HG03439 (cell line): Measurements from ENCODE around the gene MAN2B1.
"Not testable (repeated sequence)": the region's sequence is repeated elsewhere in the genome, so short reads cannot be mapped to it uniquely, and the experiment has no call there.

ENCODE experiments used
- ATAC-seq: cut with Tn5 transposase; IDR thresholded peaks from one replicate; pipeline ENCODE4 v1.9.1; 2021; ENCODE audit warnings: mild to moderate bottlenecking, moderate library complexity; ENCODE audit not compliant: unreplicated experiment

The MAN2B1 gene

DNA sequence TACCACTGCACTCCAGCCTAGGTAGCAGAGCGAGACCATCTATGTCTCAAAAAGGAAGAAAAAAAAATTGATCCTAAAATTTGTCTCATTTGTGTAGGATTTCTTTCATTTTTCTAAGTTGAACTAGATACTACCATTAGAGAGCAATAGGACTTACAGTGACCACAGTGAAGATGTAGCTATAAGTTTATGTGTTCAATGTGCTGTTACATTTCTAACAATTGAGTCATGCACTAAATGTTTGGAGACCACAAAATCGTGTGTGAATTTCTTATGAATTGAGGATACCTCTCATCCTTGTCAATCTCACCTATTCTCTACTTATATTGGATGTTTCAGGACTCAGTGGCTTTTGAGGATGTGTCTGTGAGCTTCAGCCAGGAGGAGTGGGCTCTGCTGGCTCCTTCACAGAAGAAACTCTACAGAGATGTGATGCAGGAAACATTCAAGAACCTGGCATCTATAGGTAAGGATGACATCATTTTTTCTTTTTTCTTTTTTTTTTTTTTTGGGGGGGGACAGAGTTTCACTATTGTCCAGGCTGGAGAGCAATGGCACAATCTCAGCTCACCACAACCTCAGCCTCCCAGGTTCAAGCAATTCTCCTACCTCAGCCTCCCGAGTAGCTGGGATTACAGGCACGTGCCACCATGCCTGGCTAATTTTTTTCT lies 43.0 kb downstream of the MAN2B1 start:
- ATAC-seq, result no peak

DNA sequence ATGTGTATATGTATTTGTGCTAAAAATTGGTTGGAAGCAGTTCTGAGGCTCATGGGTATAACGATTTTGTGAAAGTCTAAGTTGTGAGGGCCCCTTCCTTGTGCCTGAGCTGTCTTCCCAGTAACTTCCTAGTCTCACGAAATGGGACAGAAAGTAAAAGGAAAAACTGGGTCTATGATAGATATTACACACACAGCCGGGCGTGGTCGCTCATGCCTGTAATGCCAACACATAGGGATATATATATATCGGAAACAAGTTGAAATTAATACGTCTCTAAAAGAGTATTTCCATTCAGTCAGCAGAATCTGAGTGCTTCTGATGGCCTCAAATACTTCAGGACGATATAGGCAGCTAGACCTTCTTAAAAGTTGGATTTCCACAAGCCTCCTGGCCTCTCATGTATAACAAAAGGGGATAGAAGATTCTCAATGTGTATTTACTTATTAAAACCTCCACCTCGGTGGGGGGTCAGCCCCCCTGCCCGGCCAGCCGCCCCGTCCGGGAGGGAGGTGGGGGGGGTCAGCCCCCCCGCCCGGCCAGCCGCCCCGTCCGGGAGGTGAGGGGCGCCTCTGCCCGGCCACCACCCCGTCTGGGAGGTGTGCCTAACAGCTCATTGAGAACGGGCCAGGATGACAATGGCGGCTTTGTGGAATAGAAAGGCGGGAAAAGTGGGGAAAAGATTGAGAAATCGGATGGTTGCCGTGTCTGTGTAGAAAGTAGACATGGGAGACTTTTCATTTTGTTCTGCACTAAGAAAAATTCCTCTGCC lies 45.1 kb downstream of the MAN2B1 start:
- not testable (repeated sequence) for ATAC-seq

DNA sequence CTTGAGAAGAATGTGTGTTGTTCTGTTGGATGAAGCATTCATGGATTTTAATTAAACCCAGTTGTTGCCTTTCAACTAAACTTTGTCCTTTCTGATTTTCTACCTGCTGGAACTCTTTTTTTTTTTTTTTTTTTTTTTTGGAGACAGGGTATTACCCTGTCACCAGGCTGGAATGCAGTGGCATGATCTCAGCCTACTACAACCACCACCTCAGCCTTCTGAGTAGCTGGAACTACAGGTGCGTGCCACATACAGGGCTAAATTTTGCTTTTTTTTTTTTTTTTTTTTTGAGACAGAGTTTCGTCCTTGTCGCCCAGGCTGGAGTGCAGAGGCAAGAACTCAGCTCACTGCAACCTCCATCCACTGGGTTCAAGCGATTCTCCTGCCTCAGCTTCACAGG lies 48.9 kb downstream of the MAN2B1 start:
- ATAC-seq, result no peak

DNA sequence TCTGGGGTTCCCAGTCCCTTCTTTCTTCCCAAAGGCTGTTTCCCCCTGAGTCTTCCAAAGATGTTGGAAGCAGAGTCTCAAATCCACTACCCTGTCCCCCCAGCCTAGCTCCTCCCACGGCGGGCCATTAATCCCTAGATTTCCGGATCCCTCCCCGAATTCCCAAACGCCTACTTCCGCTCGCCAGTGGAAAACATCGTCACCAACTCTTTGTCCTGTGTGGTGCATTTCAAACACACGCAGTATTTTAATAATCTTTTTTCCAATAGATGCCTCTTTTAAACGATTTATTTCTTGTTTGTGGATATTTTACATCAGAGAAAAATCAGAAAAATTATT lies 55.2 kb downstream of the MAN2B1 start:
- no peak for ATAC-seq

DNA sequence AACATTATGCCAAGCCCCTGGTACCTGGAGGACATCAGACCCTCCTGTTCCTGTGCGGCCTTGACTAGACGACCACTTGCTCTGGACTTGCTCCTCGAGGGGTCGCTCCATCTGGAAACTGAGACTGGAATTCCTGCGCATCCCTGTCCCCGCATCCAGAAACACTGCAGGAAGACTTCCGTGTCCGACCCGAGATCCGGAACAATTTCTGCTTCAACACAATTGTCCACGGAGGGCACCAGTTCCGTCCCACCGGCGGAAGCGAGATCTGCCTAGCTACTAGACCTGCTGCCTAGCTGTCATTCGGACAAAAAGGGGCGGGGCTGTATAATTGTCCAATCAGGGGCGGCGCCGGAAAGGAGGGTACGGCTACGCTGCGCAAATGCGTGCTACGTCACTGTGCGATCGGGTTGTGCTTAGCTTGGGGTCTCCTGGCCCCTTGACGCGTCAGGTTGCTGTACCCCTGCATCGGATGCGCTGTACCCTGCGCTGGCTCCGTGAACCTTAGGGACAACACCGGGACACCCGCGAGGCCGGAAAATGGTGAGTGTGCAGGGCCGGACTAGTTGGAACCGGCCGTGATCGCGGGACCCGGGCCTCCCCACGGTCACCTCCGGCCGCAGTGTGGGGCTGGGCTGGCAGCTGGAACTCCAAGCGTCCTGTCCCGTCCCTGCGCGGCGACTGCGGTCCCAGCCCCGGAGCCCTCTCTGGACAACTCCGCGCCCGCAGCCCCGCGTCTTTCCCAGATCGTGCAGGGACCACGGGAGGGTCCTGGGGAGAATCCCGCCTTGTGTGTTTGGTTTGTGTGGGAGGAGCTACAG lies 55.8 kb downstream of the MAN2B1 start, which contains the start of the genes ZNF490 and ZNF791:
Gene ZNF490 (minus strand): TSS at position 274 of the 821 bp plus-strand sequence. CDS start 133 bp downstream, at position 141.
Gene ZNF791 (plus strand): TSS at position 381 of the 821 bp plus-strand sequence. CDS start 160 bp downstream, at position 541.
- ATAC-seq, result peak; percentile 71

DNA sequence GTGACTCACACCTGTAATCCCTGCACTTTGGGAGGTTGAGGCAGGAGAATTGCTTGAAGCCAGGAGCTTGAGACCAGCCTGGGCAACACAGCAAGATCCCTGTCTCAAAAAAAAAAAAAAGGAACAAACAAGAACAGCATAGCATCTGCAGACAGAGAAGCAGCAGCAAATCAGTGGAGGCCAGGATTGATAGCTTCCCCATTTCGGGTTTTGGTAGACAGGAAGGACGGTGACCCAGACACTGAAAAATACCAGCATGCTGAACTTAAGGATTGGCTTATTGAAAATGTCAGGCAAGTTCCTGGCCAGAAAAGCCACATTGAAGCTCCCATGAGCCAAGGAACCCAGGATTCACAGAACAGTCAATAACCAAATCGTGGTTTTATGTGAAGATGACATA lies 58.9 kb downstream of the MAN2B1 start:
- ATAC-seq, result no peak

DNA sequence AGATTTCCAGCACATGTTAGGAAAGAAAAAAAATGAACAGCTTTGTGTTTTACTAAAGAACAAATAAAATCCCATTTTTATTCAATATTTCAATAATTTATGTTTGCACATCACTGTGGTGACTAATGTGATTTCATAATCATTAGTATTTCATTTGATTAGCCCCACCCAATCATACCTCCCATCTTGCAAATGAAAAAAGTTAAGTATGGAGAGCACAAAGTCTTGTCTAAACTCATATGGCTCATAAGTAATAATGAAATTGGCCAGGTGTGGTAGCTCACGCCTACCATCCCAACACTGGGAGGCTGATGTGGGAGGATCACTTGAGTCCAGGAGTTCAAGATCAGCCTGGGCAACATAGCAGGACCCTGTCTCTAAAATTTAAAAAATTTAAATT lies 59.7 kb downstream of the MAN2B1 start:
- ATAC-seq, result no peak

DNA sequence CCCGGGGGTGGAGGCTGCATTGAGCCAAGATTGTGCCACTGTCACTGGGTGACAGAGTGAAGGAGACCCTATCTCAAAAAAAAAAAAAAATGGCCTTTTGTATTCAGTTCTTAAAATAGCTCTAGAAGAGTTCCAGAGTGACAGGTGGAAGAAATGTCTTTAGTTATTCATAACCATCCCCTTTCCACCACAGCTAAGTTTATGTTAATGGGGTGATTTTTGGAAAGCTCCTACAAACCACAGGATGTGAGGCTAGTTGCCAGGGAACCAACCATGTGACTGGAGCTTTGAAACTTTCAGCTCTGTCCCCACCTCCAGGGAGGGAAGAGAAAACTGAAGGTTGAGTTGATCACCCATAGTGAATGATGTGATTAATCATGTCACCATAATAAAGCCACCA lies 62.8 kb downstream of the MAN2B1 start:
- ATAC-seq, result no peak

DNA sequence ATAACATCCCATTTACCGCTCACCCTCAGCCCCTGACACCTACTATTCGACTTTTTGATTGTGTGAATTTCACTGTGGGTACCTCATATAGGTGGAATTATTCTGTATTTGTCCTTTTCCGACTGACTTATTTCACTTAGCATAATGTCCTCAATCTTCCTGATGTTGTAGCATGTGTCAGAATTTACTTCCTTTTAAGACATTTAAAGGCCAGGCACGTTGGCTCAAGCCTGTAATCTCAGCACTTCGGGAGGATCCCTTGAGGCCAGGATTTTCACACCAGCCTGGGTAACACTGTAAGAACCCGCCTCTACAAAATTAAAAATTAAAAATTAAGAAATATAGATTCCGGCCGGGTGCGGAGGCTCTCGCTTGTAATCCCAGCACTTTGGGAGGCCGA lies 68.9 kb downstream of the MAN2B1 start:
- no peak for ATAC-seq

DNA sequence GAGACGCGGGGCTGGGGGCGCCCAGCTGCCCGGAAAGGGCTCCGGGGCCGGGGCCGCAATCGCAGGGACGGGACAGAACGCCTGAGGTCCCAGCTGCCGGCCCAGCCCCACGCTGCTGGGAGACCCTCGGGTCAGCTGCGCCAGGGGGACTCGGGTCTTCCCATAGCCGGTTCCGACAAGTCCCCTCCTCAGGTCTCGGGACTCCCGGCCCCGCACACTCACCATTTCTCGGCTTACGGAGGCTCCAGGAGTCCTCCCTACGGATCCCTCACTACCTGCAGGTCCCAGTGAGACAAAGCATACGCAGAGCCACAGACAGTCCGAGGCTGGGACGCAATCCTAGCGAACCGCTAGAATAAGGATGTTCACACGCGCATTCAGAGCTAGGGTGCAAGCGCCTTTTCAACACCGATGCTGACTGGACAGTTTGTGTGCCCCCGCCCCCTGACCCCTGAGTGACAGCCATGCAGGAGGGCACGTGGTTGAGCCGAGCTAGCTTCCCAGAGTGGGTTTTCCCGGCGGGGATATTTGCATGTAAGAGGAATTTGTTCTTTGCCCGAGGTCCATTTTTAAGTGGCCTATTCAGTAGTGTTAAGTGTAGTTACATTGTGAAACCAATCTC lies 69.5 kb downstream of the MAN2B1 start:
- ATAC-seq, result no peak
